ENCODE data around the gene GLTP.
A peak's percentile ranks its signal among the peaks of the same experiment; 100 is the strongest.

Gene GLTP

DNA sequence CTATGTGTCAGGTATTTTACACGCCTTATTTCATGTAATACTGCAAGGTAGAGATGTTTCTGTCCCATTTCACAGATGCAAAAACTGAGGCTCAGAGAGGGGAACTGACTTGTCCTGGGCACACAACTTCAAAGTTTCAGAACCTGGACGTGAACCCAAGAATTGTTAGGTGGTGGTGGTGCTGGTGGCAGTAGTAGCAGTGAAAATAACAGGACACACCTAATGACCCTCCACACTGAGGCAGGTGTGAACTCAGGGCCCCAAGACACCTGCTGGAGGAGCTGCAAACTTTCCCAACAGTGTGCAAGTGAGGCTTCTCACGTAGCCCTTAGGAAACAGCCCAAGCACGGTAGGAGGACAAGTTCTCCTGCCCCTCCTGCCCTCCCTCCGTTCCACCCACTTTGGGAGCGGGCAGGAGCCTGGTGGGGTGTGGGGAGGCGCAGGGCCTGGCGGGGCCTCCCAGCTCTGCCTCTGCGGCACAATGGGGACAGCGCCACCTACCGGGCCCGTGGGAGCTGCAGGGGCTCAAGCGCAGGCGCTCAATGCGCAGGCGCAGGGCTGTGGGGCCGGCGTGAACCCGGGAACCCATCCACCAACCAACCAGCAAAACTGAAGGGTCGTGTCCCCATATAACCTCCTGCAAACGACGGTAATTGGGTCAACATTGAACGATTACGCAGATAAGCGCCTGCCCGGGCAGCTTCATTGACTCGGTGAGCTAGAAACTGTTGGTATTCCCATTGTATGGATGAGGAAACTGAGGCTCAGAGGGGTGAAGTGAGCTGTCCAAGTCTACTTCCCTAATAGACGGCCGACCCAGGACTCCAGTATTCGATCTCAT, 35.1 kb downstream of the GLTP start:
- peak; percentile 94 for DNase-seq (ENCODE audit: low spot score)
- TF ChIP-seq, protein P1, sequence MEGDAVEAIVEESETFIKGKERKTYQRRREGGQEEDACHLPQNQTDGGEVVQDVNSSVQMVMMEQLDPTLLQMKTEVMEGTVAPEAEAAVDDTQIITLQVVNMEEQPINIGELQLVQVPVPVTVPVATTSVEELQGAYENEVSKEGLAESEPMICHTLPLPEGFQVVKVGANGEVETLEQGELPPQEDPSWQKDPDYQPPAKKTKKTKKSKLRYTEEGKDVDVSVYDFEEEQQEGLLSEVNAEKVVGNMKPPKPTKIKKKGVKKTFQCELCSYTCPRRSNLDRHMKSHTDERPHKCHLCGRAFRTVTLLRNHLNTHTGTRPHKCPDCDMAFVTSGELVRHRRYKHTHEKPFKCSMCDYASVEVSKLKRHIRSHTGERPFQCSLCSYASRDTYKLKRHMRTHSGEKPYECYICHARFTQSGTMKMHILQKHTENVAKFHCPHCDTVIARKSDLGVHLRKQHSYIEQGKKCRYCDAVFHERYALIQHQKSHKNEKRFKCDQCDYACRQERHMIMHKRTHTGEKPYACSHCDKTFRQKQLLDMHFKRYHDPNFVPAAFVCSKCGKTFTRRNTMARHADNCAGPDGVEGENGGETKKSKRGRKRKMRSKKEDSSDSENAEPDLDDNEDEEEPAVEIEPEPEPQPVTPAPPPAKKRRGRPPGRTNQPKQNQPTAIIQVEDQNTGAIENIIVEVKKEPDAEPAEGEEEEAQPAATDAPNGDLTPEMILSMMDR (IDR thresholded peaks at IDR 0.05; ENCODE audit: extremely low read depth, missing control alignments), result peak; percentile 100

DNA sequence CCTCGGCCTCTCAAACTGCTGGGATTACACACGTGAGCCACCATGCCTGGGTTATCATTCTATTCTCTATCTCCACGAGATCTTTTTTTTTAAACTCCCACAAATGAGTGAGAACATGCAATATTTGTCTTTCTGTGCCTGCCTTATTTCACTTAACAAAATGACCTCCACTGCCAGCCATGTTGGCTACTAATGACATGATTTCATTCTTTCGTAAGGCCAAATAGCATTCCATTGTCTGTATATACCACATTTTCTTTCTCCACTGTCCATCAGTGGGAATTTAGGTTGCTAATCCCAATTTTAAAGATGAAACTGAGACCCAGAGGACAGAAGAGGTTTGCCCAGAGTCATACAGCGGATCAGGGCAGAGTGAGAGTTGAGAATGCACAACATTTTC, 36.2 kb downstream of the GLTP start:
- TF ChIP-seq, protein P1 (IDR thresholded peaks at IDR 0.05; ENCODE audit: extremely low read depth, missing control alignments), result no peak
- no peak for DNase-seq (ENCODE audit: low spot score)

DNA sequence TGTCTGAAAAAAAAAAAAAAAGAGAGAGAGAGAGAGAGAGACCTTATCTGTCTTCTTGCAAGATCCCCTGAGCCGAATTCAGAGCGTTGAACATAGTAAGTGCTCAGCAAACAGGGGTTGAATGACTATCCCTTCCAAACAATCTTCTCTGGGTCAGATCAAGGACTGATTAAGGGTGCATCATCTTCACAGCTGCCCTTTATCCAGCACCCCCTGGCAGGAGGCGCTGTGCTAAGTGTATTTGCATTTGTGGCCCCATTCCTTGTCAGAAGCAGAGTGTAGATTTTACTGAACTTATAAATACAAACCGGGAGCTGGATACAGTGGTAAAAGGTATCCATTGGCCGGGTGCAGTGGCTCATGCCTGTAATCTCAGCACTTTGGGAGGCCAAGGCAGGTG, 38.3 kb downstream of the GLTP start:
- DNase-seq (ENCODE audit: low spot score), result peak; percentile 12
- TF ChIP-seq, protein P1 (IDR thresholded peaks at IDR 0.05; ENCODE audit: extremely low read depth, missing control alignments), result no peak

DNA sequence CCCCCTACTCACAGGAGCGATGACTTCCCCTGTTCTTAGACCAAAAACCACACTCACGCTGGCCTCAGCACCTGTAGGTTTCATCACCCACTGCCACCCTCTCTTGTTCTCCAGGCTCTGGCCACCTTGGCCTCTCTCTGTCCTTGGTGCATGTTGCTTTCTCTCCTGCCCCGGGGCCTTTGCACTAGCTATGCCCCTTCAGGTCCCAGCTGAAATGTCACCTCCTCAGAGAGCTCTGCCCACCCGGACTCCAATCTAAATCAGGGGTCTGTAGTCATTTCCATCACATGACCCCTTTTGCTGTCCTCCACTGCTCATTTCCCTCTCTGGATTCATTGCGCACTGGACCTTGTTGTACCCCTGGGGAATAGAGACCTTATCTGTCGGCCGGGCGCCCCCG, 39.0 kb downstream of the GLTP start:
- TF ChIP-seq, protein P1 (IDR thresholded peaks at IDR 0.05; ENCODE audit: extremely low read depth, missing control alignments), result no peak
- DNase-seq (ENCODE audit: low spot score), result no peak

DNA sequence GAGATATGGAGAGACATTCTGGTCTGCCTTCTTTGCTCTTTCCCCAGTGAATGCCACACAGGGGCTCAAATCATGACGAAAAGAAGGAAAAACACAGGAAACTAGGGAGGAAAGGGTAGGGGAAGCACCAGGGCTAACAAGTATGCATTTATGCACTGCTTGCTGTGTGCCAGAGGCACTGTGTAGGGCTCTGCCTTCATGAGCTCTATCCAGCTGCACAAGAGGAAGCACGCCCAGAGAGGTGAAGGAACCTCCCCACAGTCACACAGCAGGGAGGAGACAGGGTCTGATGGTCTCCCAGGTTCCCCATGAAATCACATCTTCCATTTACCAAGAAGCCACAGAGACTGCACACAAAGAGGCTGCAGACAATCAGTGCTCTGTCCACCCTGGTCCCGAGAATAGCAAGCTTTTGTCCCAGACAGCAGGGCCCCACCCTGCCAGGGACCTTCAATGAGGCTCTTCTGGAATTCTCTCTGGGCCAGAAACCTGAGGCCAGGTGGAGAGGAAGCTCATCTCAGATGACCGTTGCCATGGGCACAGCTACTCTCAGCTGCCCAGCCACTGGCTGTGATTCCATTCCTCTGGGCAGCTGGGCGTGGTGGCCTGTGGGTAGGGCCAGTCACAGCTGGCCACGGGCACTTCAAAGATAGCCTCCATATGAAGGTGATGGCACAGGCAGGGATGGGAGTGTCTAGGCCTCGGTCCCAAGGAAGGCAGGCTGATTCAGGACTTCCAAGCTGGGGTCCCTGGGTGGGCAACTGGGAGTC, 39.9 kb downstream of the GLTP start:
- no peak for DNase-seq (ENCODE audit: low spot score)
- TF ChIP-seq, protein P1 (IDR thresholded peaks at IDR 0.05; ENCODE audit: extremely low read depth, missing control alignments), result no peak

DNA sequence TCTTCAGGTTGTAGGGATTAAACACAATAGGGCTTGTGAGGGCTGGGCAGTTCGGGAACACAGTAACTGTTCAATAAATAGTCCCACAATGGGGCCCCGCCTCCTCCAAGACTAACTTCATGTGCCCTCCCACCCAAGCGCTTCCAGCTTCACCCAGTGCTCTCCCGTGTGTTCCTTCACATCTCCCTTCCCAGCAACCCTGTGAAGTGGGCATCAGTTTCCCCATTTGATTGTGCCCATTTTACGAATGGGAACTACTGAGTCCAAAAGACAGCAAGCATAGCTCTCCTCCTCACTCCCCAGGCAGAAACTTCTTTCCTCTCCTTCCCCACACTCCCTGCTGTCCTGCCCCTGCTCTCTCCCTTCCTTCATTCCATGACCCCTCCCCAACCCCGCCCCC, 40.9 kb downstream of the GLTP start:
- DNase-seq (ENCODE audit: low spot score), result no peak
- TF ChIP-seq, protein P1 (IDR thresholded peaks at IDR 0.05; ENCODE audit: extremely low read depth, missing control alignments), result no peak

DNA sequence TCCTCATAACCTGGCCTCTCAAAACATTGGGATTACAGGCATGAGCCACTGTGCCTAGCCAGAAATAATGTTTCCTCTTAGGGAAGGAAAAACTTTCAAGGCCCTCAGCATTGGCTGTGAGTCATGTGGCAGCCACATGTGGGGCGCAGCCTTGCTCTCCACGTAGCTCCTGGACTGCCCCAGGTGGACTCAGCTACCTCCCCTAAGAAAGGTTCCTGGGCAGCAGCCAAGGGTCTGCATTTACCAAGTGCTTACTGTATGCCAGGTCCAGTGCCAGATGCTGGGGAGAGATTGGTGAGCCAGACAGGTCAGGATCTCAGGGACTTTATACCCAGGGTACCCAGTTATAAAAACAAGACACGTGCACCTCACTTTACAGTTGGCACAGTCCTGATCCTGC, 43.4 kb downstream of the GLTP start:
- TF ChIP-seq, protein P1 (IDR thresholded peaks at IDR 0.05; ENCODE audit: extremely low read depth, missing control alignments), result no peak
- no peak for DNase-seq (ENCODE audit: low spot score)

Data from GM20000 (cell line).